H1 (cell line): Measurements from ENCODE around the gene SH3PXD2A.

Experiments used
- ASH2L ChIP-seq: fragments of 200-600, 300-600 bp; sonication (generic); IDR thresholded peaks from one replicate; pipeline ENCODE4 v1.7.1; 2017; ENCODE audit warnings: low read length
- CTCF ChIP-seq, 3 experiments: IDR thresholded peaks; 1 replicate in 2 of 3; 2 replicates in 1 of 3; pipeline versions ENCODE4 v1.5.1 to v1.6.1; 2011; ENCODE audit warnings: low read length in 3 of 3, mild to moderate bottlenecking in 3 of 3, inconsistent platforms in 2 of 3, low read depth in 1 of 3, moderate library complexity in 1 of 3; ENCODE audit not compliant: insufficient read depth in 1 of 3; ENCODE audit errors: control extremely low read depth in 1 of 3
- EZH2 ChIP-seq: fragments of 200-600 bp; sonication (generic); IDR thresholded peaks from 2 replicates; pipeline ENCODE4 v1.7.1; 2012; ENCODE audit warnings: low read depth, mild to moderate bottlenecking, moderate library complexity, low read length, inconsistent platforms; ENCODE audit not compliant: severe bottlenecking
- POLR2A ChIP-seq, 2 experiments: IDR thresholded peaks; 1 replicate in 1 of 2; 2 replicates in 1 of 2; pipeline ENCODE4 v1.6.1; 2011; ENCODE audit warnings: low read depth in 2 of 2, low read length in 2 of 2, mild to moderate bottlenecking in 2 of 2; ENCODE audit errors: control extremely low read depth in 1 of 2
- RNF2 ChIP-seq: fragments of 200-900, 300-1000 bp; sonication (generic); IDR thresholded peaks from 2 replicates; pipeline ENCODE4 v1.7.1; 2016; ENCODE audit warnings: borderline replicate concordance, low read depth, mild to moderate bottlenecking, antibody characterized with exemption, low read length; ENCODE audit not compliant: poor library complexity, severe bottlenecking; ENCODE audit errors: missing control alignments
- TF ChIP-seq, protein P1 (sequence below): IDR thresholded peaks from 2 replicates; pipeline ENCODE4 v1.6.1; 2012; ENCODE audit warnings: inconsistent platforms

GRCh38 chr10:103548006-103548405 is 307.4 kb downstream of the SH3PXD2A start:
- TF ChIP-seq POLR2A (IDR thresholded peaks at IDR 0.05; ENCODE audit: control extremely low read depth in 1 of 2, low read depth in 2 of 2, low read length in 2 of 2), result no peak
- no peak for TF ChIP-seq CTCF (IDR thresholded peaks at IDR 0.05; ENCODE audit: control extremely low read depth in 1 of 3, insufficient read depth in 1 of 3, low read depth in 1 of 3, low read length in 3 of 3)
- no peak for TF ChIP-seq EZH2
- no peak for TF ChIP-seq RNF2
- TF ChIP-seq, protein P1, sequence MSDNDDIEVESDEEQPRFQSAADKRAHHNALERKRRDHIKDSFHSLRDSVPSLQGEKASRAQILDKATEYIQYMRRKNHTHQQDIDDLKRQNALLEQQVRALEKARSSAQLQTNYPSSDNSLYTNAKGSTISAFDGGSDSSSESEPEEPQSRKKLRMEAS, result no peak
- no peak for TF ChIP-seq ASH2L
